Kidney (tissue), 14 donors: ENCODE measurements around the gene CPED1. TPM values are rescaled to one million over a fixed set of nuclear protein-coding genes. Genes with fewer than 3 reads are reported as not detected.
"Not testable (repeated sequence)": the region's sequence is repeated elsewhere in the genome, so short reads cannot be mapped to it uniquely, and the experiment has no call there.

Experiments
- DNase-seq, 5 donors: peaks; one replicate each; pipeline ENCODE4 v3.0.0-alpha.2; 2013 to 2020
- FAIRE-seq: peaks from 2 replicates; lab custom pipeline; 2012; peaks lifted over from hg19 to GRCh38; lab: Jason Lieb, UNC
- H3K27ac ChIP-seq, 2 donors: one replicate each; pipeline ENCODE4 v1.7.0; 2013; ENCODE audit warnings: low read depth in 2 of 2, low read length in 2 of 2, inconsistent platforms in 1 of 2
- H3K27me3 ChIP-seq: one replicate; pipeline ENCODE4 v1.7.1; 2013; ENCODE audit warnings: low read length, inconsistent platforms; ENCODE audit not compliant: control insufficient read depth, insufficient read depth
- H3K36me3 ChIP-seq, 3 donors: one replicate each; pipeline versions ENCODE4 v1.7.0 to v1.7.1; 2013; ENCODE audit warnings: low read length in 3 of 3, control low read depth in 1 of 3, inconsistent platforms in 1 of 3; ENCODE audit not compliant: insufficient read depth in 3 of 3, control insufficient read depth in 2 of 3
- H3K4me1 ChIP-seq, 3 donors: one replicate each; pipeline versions ENCODE4 v1.7.0 to v1.7.1; 2013; ENCODE audit warnings: low read length in 3 of 3, inconsistent platforms in 1 of 3, low read depth in 1 of 3; ENCODE audit not compliant: control insufficient read depth in 2 of 3, insufficient read depth in 2 of 3
- H3K4me3 ChIP-seq, 3 donors: one replicate each; pipeline versions ENCODE4 v1.7.0 to v1.8.1; 2013; ENCODE audit warnings: low read length in 3 of 3, control low read depth in 1 of 3, inconsistent platforms in 1 of 3
- H3K9ac ChIP-seq, 3 donors: one replicate each; pipeline versions ENCODE4 v1.7.0 to v1.7.1; 2013; ENCODE audit warnings: low read length in 3 of 3, control low read depth in 1 of 3, inconsistent platforms in 1 of 3
- H3K9me3 ChIP-seq, 3 donors: one replicate each; pipeline versions ENCODE4 v1.7.0 to v1.7.1; 2013; ENCODE audit warnings: low read length in 3 of 3, control low read depth in 1 of 3, inconsistent platforms in 1 of 3; ENCODE audit not compliant: control insufficient read depth in 2 of 3, insufficient read depth in 1 of 3
- CTCF ChIP-seq: IDR thresholded peaks from 3 replicates; pipeline ENCODE4 v1.5.1; 2012; ENCODE audit warnings: mild to moderate bottlenecking, moderate library complexity, borderline replicate concordance; ENCODE audit not compliant: insufficient read depth; ENCODE audit errors: extremely low read depth
- intact Hi-C: fragments of 100-400 bp; cut with DNase I; formaldehyde crosslinking; loops from one replicate; pipeline ENCODE4 v1.11.1; 2022
- polyA plus RNA-seq: library from polyadenylated mRNA; stranded (reverse); fragments of 350-450 nt; fragmentation: Illumina TruSeq; extraction: RNeasy Lipid Tissue Mini Kit (QIAGEN cat#74804); gene quantifications from one replicate; pipeline ENCODE4 v1.2.3, GENCODE V29; 2014; ENCODE audit warnings: low read depth, low replicate concordance; ENCODE audit not compliant: insufficient read depth
- total RNA-seq: library from RNA; stranded (reverse); fragmentation: NEBNext Ultra II Directional; extraction: Animal tissue kit (Norgen Biotek cat#: 25700); gene quantifications from one replicate; pipeline ENCODE4 v1.2.1, GENCODE V29; 2021
- donor health status: control.
- donor health status: control.
- donor health status: control.
- donor health status: control.
- donor health status: control.
- donor health status: DM: yes; HTN: yes; CAD: no.
- donor health status: Normal renal cell carcinoma (clear cell type).

Gene CPED1
- total and polyA plus RNA-seq, 2 donors from 2014 or later = 2.9 to 16.9 TPM

DNA sequence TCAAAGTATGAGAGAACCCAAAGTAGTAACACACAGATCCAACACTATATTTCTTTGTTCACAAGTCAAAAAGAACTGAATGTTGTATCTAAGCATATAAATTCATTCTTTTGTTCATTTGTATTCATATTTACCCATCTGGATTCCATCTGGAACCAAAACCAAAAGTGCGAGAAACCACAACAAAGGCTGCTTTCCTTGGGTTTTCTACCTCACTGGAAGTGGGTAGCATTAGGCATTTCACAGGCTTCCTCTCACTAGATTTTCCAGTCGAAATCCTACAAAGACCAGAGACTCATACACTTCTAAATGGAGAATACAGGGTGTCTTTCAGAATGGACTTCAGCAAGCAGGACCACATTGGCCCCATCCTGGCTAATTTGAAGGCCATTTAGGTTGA is 230.5 kb downstream of the CPED1 start:
- no peak overlapping the region for H3K27ac ChIP-seq
- no peak for DNase-seq
- no peak for TF ChIP-seq CTCF

DNA sequence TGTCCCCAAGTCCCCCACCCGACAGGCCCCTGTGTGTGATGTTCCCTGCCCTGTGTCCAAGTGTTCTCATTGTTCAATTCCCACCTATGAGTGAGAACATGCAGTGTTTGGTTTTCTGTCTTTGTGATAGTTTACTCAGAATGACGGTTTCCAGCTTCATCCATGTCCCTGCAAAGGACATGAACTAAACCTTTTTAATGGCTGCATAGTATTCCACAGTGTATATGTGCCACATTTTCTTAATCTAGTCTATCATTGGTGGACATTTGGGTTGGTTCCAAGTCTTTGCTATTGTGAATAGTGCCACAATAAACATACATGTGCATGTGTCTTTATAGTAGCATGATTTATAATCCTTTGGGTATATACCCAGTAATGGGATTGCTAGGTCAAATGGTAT is 232.6 kb downstream of the CPED1 start:
- DNase-seq, H3K4me1 ChIP-seq, H3K4me3 ChIP-seq, H3K9me3 ChIP-seq, intact Hi-C loops, H3K36me3 ChIP-seq, H3K27ac ChIP-seq, H3K27me3 ChIP-seq, H3K9ac ChIP-seq, FAIRE-seq: not testable (repeated sequence)

More for the DNA sequence above, 230.5 kb downstream of the CPED1 start:
- no peaks in the 10 kb centered on the region for H3K9me3 ChIP-seq
- H3K27me3 ChIP-seq = no peaks in the 10 kb centered on the region
- no peak overlapping the region for H3K9ac ChIP-seq
- intact Hi-C loops = no loop called here
- FAIRE-seq = no peak
- H3K4me1 ChIP-seq = no peaks in the 10 kb centered on the region
- no peaks in the 10 kb centered on the region for H3K36me3 ChIP-seq
- no peak overlapping the region for H3K4me3 ChIP-seq

- FAIRE-seq = no peak
- TF ChIP-seq CTCF = no peak
- no peak for DNase-seq
These were observed 240.3 kb downstream of the CPED1 start for GRCh38 chr7:121228779-121229178.

DNA sequence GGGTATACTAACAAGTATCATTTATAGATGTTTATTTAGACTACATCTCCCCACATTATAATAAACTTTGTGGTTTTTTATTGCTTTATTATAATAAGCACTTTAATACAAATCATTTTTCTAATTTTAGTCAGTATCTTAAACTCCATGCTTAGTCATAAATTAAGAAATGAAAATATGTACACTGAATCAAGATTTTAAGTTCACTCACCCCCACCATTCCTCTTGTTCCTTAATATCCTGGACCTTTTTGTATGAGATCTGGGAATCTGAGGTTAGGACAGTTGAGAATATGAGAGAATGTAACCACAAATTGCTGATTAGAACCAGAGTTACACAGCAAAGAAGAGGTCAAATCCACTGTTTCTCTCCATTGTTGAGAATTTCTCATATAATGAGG is 246.7 kb downstream of the CPED1 start:
- intact Hi-C loops = no loop called here

More at GRCh38 chr7:121228779-121229178, 240.3 kb downstream of the CPED1 start:
- no peak overlapping the region for H3K27ac ChIP-seq
- H3K36me3 ChIP-seq = no peaks in the 10 kb centered on the region
- no peaks in the 10 kb centered on the region for H3K27me3 ChIP-seq
- H3K4me1 ChIP-seq = no peaks in the 10 kb centered on the region
- H3K9me3 ChIP-seq = no peaks in the 10 kb centered on the region
- intact Hi-C loops = no loop called here
- H3K9ac ChIP-seq = no peak overlapping the region
- no peak overlapping the region for H3K4me3 ChIP-seq

More for the DNA sequence above, 246.7 kb downstream of the CPED1 start:
- H3K4me3 ChIP-seq = no peak overlapping the region
- no peaks in the 10 kb centered on the region for H3K36me3 ChIP-seq
- no peaks in the 10 kb centered on the region for H3K27me3 ChIP-seq
- no peak overlapping the region for H3K27ac ChIP-seq
- FAIRE-seq (no peak), DNase-seq (no peak)
- H3K9me3 ChIP-seq = no peaks in the 10 kb centered on the region
- no peak for TF ChIP-seq CTCF
- no peak overlapping the region for H3K9ac ChIP-seq
- no peaks in the 10 kb centered on the region for H3K4me1 ChIP-seq
